WI38 (cell line): ENCODE measurements around the gene SYTL1.

ENCODE experiments used
- H3K4me3 ChIP-seq: 2 replicates; pipeline ENCODE4 v1.5.1; 2011; ENCODE audit warnings: low read depth, mild to moderate bottlenecking, control low read depth, low read length
- CTCF ChIP-seq: IDR thresholded peaks from 2 replicates; pipeline ENCODE4 v1.5.1; 2012; ENCODE audit warnings: low read depth, mild to moderate bottlenecking, control low read depth, low read length

Gene SYTL1

GRCh38 chr1:27306892-27307761 lies 34.7 kb upstream of the SYTL1 start:
- no peak for TF ChIP-seq CTCF

GRCh38 chr1:27307874-27308598 lies 33.8 kb upstream of the SYTL1 start:
- TF ChIP-seq CTCF, result no peak
- no peak overlapping the region for H3K4me3 ChIP-seq

More at GRCh38 chr1:27306892-27307761, 34.7 kb upstream of the SYTL1 start:
- H3K4me3 ChIP-seq, result no peak overlapping the region

DNA sequence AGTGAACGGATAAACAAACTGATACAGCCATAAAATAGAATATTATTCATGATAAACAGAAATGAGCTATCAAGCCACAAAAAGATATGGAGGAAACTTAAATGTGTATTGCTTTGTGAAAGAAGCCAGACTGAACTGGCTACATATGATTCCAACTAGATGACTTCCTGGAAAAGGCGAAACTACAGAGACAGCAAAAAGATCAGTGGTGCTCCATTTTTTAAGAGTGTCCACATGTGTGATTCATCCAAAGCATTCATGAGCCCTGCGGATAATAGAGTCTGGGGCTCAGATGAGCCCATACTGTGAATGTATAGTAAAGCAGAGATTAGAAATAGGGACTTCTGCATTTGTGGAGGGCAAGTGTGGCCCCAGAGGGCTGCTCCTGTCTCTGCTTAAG lies 27.7 kb upstream of the SYTL1 start:
- H3K4me3 ChIP-seq, result no peak overlapping the region
- no peak for TF ChIP-seq CTCF

DNA sequence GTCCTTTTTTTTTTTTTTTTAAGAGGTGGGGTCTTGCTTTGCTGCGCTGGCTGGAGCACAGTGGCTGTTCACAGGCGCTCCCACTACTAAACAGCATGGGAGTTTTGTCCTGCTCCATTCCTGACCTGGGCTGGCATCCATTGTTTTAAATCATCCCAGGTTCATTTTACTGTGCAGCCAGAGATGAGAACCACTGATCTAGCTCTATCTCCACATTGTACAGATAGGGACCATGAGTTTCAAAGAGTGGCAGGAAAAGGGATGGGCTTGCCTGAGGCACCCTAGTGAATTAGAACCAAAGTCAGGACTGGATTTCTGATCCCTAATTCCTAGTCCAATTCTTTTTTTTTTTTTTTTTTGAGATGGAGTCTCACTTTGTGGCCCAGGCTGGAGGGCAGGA lies 27.1 kb upstream of the SYTL1 start:
- no peak overlapping the region for H3K4me3 ChIP-seq
- TF ChIP-seq CTCF, result no peak

DNA sequence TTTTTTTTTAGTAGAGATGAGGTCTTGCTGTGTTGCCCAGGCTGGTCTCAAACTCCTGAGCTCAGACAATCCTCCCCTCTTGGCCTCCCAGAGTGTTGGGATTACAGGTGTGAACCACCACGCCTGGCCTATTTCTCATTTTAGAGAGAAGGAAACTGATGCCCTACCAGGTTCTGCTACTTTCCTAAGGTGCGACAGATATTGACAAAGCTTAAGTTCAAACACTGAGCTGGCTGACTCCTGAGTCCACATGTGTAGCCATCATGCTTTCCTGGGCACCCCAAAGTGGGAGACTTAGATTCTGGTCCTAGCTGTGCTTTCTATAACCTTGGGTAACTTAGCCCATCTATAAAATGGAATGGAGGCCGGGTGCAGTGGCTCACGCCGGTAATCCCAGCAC lies 25.0 kb upstream of the SYTL1 start:
- TF ChIP-seq CTCF, result no peak
- H3K4me3 ChIP-seq, result no peak overlapping the region

DNA sequence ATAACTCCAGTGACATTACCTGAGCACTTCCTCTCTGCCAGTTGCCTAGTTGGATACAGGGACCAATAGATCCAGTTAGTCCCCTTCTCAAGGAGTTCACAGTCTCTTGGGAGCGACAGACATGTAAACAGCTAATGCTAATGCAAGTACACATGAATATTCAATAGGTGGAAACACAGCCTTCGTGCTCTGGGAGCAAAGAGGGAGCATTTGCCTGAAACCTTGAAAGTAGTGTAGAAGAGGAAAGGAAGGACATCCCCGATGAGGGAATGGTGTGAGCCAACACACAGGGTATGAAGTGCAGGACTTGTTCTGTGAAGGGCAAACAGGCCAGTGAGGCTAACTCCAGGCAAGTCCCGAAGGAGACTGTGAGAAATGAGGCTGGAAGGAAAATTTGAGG lies 23.7 kb upstream of the SYTL1 start:
- no peak for TF ChIP-seq CTCF

GRCh38 chr1:27318596-27318995 lies 23.2 kb upstream of the SYTL1 start:
- no peak for TF ChIP-seq CTCF
- H3K4me3 ChIP-seq, result no peak overlapping the region

More for the DNA sequence above, 23.7 kb upstream of the SYTL1 start:
- H3K4me3 ChIP-seq, result no peak overlapping the region
